Astrocyte of the cerebellum (primary cell): ENCODE data around the gene ECE1.

Experiments used
- DNase-seq: peaks from one replicate; pipeline ENCODE4 v3.0.0-alpha.2; 2011; ENCODE audit warnings: low read depth
- H3K4me3 ChIP-seq: 2 replicates; pipeline ENCODE4 v1.5.1; 2011; ENCODE audit warnings: mild to moderate bottlenecking, low read depth, low read length, moderate library complexity
- CTCF ChIP-seq: IDR thresholded peaks from 2 replicates; pipeline ENCODE4 v1.5.1; 2012; ENCODE audit warnings: low read length, low read depth, moderate library complexity, mild to moderate bottlenecking; ENCODE audit errors: missing control alignments
- in situ Hi-C: cut with HindIII; loops from 2 replicates; pipeline ENCODE4 v1.10.0; 2017; ENCODE audit warnings: low sequenced_read_pairs

The ECE1 gene

GRCh38 chr1:21307663-21308305 lies 17.5 kb upstream of the ECE1 start:
- DNase-seq, result no peak
- no peak for TF ChIP-seq CTCF

GRCh38 chr1:21307210-21307609 lies 16.9 kb upstream of the ECE1 start:
- no peak for DNase-seq
- no peak for TF ChIP-seq CTCF
- in situ Hi-C loops, result no loop called here

More at GRCh38 chr1:21307663-21308305, 17.5 kb upstream of the ECE1 start:
- in situ Hi-C loops, result no loop called here
- H3K4me3 ChIP-seq, result no peak overlapping the region

DNA sequence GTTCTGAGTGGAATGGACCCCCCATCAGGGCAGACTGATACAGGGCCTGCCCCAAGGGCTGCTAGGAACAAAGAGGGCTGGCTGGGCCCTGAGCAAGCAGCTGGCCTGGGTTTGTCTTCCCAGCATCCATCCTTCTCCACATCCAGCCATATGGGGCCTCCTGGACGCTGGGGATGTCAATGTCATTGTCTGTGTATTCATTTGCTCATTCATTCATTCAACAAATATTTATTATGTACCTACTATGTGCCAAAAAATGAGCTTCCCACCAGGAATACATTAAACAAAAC lies 15.6 kb upstream of the ECE1 start:
- H3K4me3 ChIP-seq, result no peak overlapping the region
- TF ChIP-seq CTCF, result no peak
- in situ Hi-C loops, result no loop called here
- no peak for DNase-seq

More at GRCh38 chr1:21307210-21307609, 16.9 kb upstream of the ECE1 start:
- no peak overlapping the region for H3K4me3 ChIP-seq

- no peak for TF ChIP-seq CTCF
- no peak overlapping the region for H3K4me3 ChIP-seq
- no peak for DNase-seq
- in situ Hi-C loops, result no loop called here
Observed at GRCh38 chr1:21305155-21305899, 15.1 kb upstream of the ECE1 start.

DNA sequence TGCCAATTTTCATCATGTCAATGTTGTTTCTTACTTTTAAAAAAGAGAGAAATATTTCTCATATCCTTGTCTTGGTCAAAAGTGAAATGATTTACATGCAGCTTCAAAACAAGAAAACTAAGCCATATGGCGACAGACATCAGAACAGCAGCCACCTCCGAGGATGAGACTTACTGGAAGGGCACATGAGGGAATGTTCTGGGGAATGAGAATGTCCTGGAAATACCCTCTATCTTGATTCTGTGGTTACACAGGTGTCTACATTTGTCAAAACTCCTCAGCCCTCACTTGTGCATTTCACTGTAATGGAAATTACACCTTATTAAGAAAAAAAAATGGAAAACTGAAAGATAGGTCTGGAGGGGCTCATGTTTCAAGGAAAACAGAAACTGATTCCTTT lies 14.2 kb upstream of the ECE1 start:
- no peak for TF ChIP-seq CTCF
- DNase-seq, result no peak
- no peak overlapping the region for H3K4me3 ChIP-seq
- in situ Hi-C loops, result no loop called here

DNA sequence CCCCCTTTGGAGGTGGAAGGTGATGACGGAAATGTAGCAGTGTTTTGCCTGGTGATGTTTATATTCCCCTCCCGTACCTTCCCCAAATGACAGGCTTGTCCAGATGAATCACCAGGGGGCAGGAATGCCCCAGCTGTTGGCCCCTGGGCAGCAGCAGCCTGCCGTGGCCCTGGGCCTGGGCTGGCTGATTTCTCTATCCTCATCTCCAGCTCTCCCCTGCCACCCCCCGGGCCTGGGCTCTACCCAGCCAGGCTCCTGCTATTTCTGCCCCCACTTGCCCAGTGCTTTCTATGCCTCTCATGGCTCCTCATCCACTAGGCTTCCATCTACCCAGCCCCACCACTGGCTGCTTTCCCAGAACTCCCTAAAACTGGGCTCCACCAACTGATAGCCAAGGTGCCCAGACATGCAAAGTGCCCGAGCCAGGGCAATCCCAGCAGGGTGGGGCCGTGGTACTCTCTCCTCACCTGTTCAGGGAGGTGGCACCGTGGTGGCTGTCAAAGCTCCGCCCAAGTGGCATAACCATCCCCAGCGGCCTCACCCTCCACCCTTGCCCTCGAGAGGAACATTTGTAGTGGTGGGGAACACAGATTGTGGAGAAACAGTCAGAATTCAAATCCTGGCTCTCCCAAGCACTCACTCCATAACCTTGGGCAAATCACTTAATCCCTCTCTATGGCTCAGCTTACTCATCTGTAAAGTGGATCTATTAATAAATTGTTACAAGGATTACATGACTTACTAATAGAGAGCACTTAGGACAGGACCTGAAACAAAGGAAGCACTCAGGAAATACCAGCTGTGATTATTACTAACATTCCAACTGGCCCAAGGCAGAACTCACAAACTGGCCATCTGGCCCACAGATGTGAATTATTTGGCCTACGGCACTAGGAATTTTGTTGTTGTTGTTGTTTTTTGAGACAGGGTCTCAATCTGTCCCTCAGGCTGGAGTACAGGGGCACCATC lies 12.8 kb upstream of the ECE1 start:
- H3K4me3 ChIP-seq, result no peak overlapping the region
- in situ Hi-C loops, result no loop called here
- no peak for DNase-seq
- TF ChIP-seq CTCF, result no peak
